DND-41 (cell line): ENCODE data around the gene TTC4.

Experiments
- ATAC-seq: fragments of 200-7000 bp; cut with Tn5 transposase; 3 replicates; pipeline ENCODE4 v1.9.1; 2021; ENCODE audit warnings: low read depth; ENCODE audit not compliant: insufficient read depth
- DNase-seq: peaks from one replicate; pipeline ENCODE4 v3.0.0-alpha.2; 2020
- H2AFZ ChIP-seq: 2 replicates; pipeline ENCODE4 v1.6.0; 2012; ENCODE audit warnings: low read depth, low read length
- H3K27ac ChIP-seq: 2 replicates; pipeline ENCODE4 v1.5.1; 2012; ENCODE audit warnings: low read length, inconsistent platforms
- H3K27me3 ChIP-seq: fragments of 200-600 bp; sonication (generic); 2 replicates; pipeline ENCODE4 v1.6.0; 2012; ENCODE audit warnings: low read length, mild to moderate bottlenecking, inconsistent platforms; ENCODE audit not compliant: insufficient read depth, poor library complexity
- H3K36me3 ChIP-seq: 2 replicates; pipeline ENCODE4 v1.5.1; 2012; ENCODE audit warnings: low read length, inconsistent platforms; ENCODE audit not compliant: insufficient read depth
- H3K4me1 ChIP-seq: 2 replicates; pipeline ENCODE4 v1.5.1; 2012; ENCODE audit warnings: mild to moderate bottlenecking, low read length; ENCODE audit not compliant: insufficient read depth
- H3K4me2 ChIP-seq: 2 replicates; pipeline ENCODE4 v1.6.0; 2012; ENCODE audit warnings: mild to moderate bottlenecking, moderate library complexity, low read length, inconsistent platforms; ENCODE audit not compliant: insufficient read depth
- H3K4me3 ChIP-seq, 2 experiments: fragments of 200-600 bp in 1 of 2; shearing (Covaris generic) in 1 of 2; 2 replicates each; pipeline ENCODE4 v1.5.1; 2012 to 2016; ENCODE audit warnings: inconsistent platforms in 2 of 2, low read length in 2 of 2, mild to moderate bottlenecking in 2 of 2, low read depth in 1 of 2, moderate library complexity in 1 of 2
- H3K79me2 ChIP-seq: 2 replicates; pipeline ENCODE4 v1.6.0; 2012; ENCODE audit warnings: low read length, inconsistent platforms; ENCODE audit not compliant: insufficient read depth
- H3K9ac ChIP-seq: 2 replicates; pipeline ENCODE4 v1.6.0; 2012; ENCODE audit warnings: low read depth, mild to moderate bottlenecking, inconsistent platforms, low read length, moderate library complexity
- H3K9me3 ChIP-seq: 2 replicates; pipeline ENCODE4 v1.5.1; 2012; ENCODE audit warnings: low read length, moderate library complexity, mild to moderate bottlenecking, inconsistent platforms; ENCODE audit not compliant: insufficient read depth, severe bottlenecking
- H4K20me1 ChIP-seq: 2 replicates; pipeline ENCODE4 v1.6.0; 2012; ENCODE audit warnings: low read length; ENCODE audit not compliant: insufficient read depth
- EZH2 ChIP-seq: IDR thresholded peaks from 3 replicates; pipeline ENCODE4 v1.6.1; 2012; ENCODE audit warnings: borderline replicate concordance, low read depth, mild to moderate bottlenecking, moderate library complexity, low read length, inconsistent platforms; ENCODE audit not compliant: severe bottlenecking
- TF ChIP-seq, protein P1 (sequence below): IDR thresholded peaks from 2 replicates; pipeline ENCODE4 v1.5.1; 2012; ENCODE audit warnings: borderline replicate concordance, low read length, moderate library complexity, mild to moderate bottlenecking; ENCODE audit not compliant: poor library complexity, severe bottlenecking; ENCODE audit errors: extremely low read depth

TTC4 gene

DNA sequence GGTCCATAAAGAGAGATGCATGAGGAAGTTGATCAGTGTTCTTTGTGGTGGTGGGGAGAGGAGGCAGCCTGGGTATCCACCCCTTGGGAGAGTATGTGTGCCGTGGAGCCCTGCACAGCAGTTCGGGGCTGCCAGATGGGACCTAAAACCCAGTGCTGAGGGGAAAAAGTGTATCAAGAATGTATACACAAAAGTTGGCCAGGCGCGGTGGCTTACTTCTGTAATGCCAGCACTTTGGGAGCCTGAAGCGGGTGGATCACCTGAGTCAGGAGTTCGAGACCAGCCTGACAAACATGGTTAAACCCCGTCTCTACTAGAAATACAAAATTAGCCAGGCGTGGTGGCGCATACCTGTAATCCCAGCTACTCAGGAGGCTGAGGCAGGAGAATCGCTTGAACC, 4.1 kb upstream of the TTC4 start:
- Histone ChIP-seq H3K9ac (no peak overlapping the region), H3K4me2 (no peak overlapping the region), H3K79me2 (peaks cover 9% of the 10 kb centered on the region), H3K36me3 (no peaks in the 10 kb centered on the region), H3K27me3 (no peaks in the 10 kb centered on the region), H3K4me1 (peaks cover 13% of the 10 kb centered on the region), H3K4me3 (no peak overlapping the region), H2AFZ (no peak overlapping the region), H3K27ac (no peak overlapping the region), H4K20me1 (no peaks in the 10 kb centered on the region; the same call in 1 of the 2 replicates), H3K9me3 (no peaks in the 10 kb centered on the region)
- TF ChIP-seq, protein P1, sequence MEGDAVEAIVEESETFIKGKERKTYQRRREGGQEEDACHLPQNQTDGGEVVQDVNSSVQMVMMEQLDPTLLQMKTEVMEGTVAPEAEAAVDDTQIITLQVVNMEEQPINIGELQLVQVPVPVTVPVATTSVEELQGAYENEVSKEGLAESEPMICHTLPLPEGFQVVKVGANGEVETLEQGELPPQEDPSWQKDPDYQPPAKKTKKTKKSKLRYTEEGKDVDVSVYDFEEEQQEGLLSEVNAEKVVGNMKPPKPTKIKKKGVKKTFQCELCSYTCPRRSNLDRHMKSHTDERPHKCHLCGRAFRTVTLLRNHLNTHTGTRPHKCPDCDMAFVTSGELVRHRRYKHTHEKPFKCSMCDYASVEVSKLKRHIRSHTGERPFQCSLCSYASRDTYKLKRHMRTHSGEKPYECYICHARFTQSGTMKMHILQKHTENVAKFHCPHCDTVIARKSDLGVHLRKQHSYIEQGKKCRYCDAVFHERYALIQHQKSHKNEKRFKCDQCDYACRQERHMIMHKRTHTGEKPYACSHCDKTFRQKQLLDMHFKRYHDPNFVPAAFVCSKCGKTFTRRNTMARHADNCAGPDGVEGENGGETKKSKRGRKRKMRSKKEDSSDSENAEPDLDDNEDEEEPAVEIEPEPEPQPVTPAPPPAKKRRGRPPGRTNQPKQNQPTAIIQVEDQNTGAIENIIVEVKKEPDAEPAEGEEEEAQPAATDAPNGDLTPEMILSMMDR = no peak
- TF ChIP-seq EZH2 = no peak
- ATAC-seq (no peak), DNase-seq (no peak)

DNA sequence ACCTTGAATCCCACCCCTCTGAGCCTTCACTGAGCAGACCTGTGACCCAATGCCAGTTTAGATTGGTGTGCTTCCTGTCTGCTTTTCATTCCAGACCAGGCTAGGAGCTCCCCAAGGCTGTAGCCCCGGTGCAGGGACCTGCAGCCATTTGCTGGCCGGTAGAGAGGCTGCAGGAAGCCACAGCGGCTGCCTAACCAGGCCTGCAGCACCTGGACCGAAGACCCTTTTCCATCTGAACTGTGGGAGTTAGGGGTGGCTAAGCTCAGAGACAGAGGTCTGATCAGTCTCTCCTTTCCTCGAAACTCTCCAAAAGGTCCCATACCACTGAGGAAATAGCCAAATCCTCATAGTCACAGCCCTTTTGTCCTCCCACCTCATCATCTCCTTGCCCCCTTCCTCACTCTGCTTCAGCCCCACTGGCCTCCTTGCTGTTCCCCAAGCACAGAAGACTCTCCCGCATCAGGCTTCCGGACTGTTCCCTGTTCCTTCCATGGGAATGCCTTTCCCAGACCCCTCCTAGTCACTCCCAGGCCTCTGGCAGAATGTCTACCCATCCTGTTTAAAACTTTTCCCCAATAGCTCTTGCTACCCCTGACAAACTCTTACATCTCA, 674 bp upstream of the TTC4 start:
- Histone ChIP-seq H4K20me1 (no peaks in the 10 kb centered on the region), H3K36me3 (peaks cover 20% of the 10 kb centered on the region), H3K4me1 (peaks cover 29% of the 10 kb centered on the region), H3K4me2 (peak overlapping the region; percentile 67), H2AFZ (peak overlapping the region; percentile 98), H3K9ac (peak overlapping the region; percentile 66), H3K27ac (peak overlapping the region; percentile 62), H3K27me3 (no peaks in the 10 kb centered on the region), H3K9me3 (no peaks in the 10 kb centered on the region), H3K4me3 (peak overlapping the region in 1 of 2 experiments; percentile 77; a peak in 2 of 4 replicates), H3K79me2 (peaks cover 29% of the 10 kb centered on the region)
- TF ChIP-seq EZH2 = no peak
- TF ChIP-seq, protein P1 = no peak
- no peak for DNase-seq
- ATAC-seq = no peak

DNA sequence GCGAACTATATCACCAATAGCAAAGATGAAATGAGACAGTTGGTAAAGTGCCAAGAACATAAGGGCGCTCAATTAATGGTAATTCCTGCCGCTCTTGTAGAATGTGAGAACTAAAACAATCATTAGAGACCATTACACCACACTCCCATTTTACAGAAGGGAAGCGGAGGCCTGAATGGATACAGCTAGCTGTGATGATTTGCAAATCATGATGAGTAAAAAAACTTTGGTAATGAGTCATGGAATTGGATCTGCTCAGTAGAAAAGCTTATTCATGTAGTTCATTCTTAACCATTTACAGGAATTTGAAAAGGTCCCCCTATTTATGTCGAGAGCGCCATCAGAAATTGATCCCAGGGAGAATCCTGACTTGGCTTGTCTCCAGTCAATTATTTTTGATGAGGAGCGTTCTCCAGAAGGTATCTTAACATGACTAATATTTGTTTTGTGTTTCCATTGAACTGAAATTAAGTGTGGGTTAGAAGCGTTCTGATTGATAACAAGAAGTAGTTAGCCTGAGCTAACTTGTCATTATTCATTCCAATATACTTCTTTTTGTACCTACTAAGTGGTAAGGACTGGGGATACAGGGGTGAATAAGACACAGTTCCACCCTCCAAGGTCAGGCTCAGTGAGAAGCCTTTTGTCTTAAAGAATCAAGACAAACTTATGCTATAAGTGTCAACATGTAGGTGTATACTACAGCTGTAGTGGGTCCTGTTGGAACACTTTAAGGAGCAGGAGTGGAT, 812 bp downstream of the TTC4 start:
- no peak for ATAC-seq
- peak overlapping the region; percentile 67 to 77 for H3K4me3 ChIP-seq
- H3K4me2 ChIP-seq = peak overlapping the region; percentile 67
- TF ChIP-seq, protein P1 = no peak
- no peak for TF ChIP-seq EZH2
- H3K27ac ChIP-seq = peak overlapping the region; percentile 70
- no peak for DNase-seq
- peak overlapping the region; percentile 66 for H3K9ac ChIP-seq
- no peaks in the 10 kb centered on the region for H3K9me3 ChIP-seq
- H3K79me2 ChIP-seq = peaks cover 29% of the 10 kb centered on the region
- H4K20me1 ChIP-seq = no peaks in the 10 kb centered on the region
- H3K4me1 ChIP-seq = peaks cover 29% of the 10 kb centered on the region
- H3K27me3 ChIP-seq = no peaks in the 10 kb centered on the region
- H2AFZ ChIP-seq = peak overlapping the region; percentile 98
- peaks cover 29% of the 10 kb centered on the region for H3K36me3 ChIP-seq
